HG02870 (cell line): ENCODE results near the gene TCEAL4.
"Not testable (repeated sequence)": the region's sequence is repeated elsewhere in the genome, so short reads cannot be mapped to it uniquely, and the experiment has no call there.

Experiments
- ATAC-seq: cut with Tn5 transposase; IDR thresholded peaks from one replicate; pipeline ENCODE4 v1.9.1; 2021; ENCODE audit warnings: mild to moderate bottlenecking, moderate library complexity; ENCODE audit not compliant: unreplicated experiment

The TCEAL4 gene

GRCh38 chrX:103586659-103587058 lies 1.3 kb downstream of the TCEAL4 start:
- ATAC-seq = no peak

GRCh38 chrX:103592295-103592694 lies 7.0 kb downstream of the TCEAL4 start:
- ATAC-seq = not testable (repeated sequence)

GRCh38 chrX:103595202-103595601 lies 9.9 kb downstream of the TCEAL4 start:
- ATAC-seq = not testable (repeated sequence)

GRCh38 chrX:103607364-103608305 lies 22.3 kb downstream of the TCEAL4 start, which contains the start of gene TCEAL3:
TCEAL3 (plus strand) TSS chrX:103607963; CDS start chrX:103609065, 1,102 bp downstream.
- peak; percentile 40 for ATAC-seq

GRCh38 chrX:103608306-103608963 lies 23.1 kb downstream of the TCEAL4 start:
- peak; percentile 31 for ATAC-seq

- ATAC-seq = no peak
Measured at GRCh38 chrX:103610282-103610681, 25.0 kb downstream of the TCEAL4 start.

- ATAC-seq = no peak
Measured at GRCh38 chrX:103613362-103613890, 28.1 kb downstream of the TCEAL4 start.

- no peak for ATAC-seq
Measured at GRCh38 chrX:103614999-103615398, 29.7 kb downstream of the TCEAL4 start.

- ATAC-seq = no peak
Measured at GRCh38 chrX:103615781-103616371, 30.6 kb downstream of the TCEAL4 start.

GRCh38 chrX:103616676-103617186 lies 31.4 kb downstream of the TCEAL4 start:
- no peak for ATAC-seq

GRCh38 chrX:103624111-103624510 lies 38.8 kb downstream of the TCEAL4 start:
- no peak for ATAC-seq

- no peak for ATAC-seq
Measured at GRCh38 chrX:103626855-103627254, 41.5 kb downstream of the TCEAL4 start.

GRCh38 chrX:103628386-103629317 lies 43.3 kb downstream of the TCEAL4 start, which contains the start of gene TCEAL1:
TCEAL1 (plus strand) TSS chrX:103628975; CDS start chrX:103629917, 942 bp downstream.
- peak; percentile 49 for ATAC-seq

- ATAC-seq = peak; percentile 33
Measured at GRCh38 chrX:103629318-103630170, 44.2 kb downstream of the TCEAL4 start.

- no peak for ATAC-seq
Measured at GRCh38 chrX:103630171-103630511, 44.8 kb downstream of the TCEAL4 start.

- ATAC-seq = no peak
Measured at GRCh38 chrX:103631145-103631544, 45.8 kb downstream of the TCEAL4 start.

- no peak for ATAC-seq
Measured at GRCh38 chrX:103635436-103635835, 50.1 kb downstream of the TCEAL4 start.
